ENCODE results near the gene IGF2BP3. TPM values are rescaled to one million over a fixed set of nuclear protein-coding genes. Genes with fewer than 3 reads are reported as not detected.
"Not testable (repeated sequence)": the region's sequence is repeated elsewhere in the genome, so short reads cannot be mapped to it uniquely, and the experiment has no call there.

IGF2BP3 gene
- total RNA-seq = 2.0 TPM

- intact Hi-C loops (cut with DNase I) = no loop called here
- ATAC-seq (no peak), DNase-seq (ENCODE audit: low spot score) (no peak)
Measured at GRCh38 chr7:23470330-23471105, at the start of gene IGF2BP3. Gene IGF2BP3, minus strand, starts transcription at chr7:23470491. Its CDS starts 381 bp downstream, at chr7:23470110.

- DNase-seq (ENCODE audit: low spot score) = no peak
- intact Hi-C loops (cut with DNase I) = no loop called here
- ATAC-seq = no peak
Measured at GRCh38 chr7:23514755-23515154, 44.5 kb upstream of the IGF2BP3 start.

- DNase-seq (ENCODE audit: low spot score); ATAC-seq; intact Hi-C loops (cut with DNase I): not testable (repeated sequence)
Measured at GRCh38 chr7:23513746-23514145, 43.5 kb upstream of the IGF2BP3 start.

GRCh38 chr7:23494009-23494408 lies 23.7 kb upstream of the IGF2BP3 start:
- DNase-seq (ENCODE audit: low spot score) = no peak
- intact Hi-C loops (cut with DNase I) = no loop called here
- ATAC-seq = no peak

GRCh38 chr7:23491502-23491901 lies 21.2 kb upstream of the IGF2BP3 start:
- DNase-seq (ENCODE audit: low spot score) = no peak
- no peak for ATAC-seq
- intact Hi-C loops (cut with DNase I) = no loop called here

GRCh38 chr7:23490357-23491135 lies 20.3 kb upstream of the IGF2BP3 start:
- peak; percentile 89 for ATAC-seq
- DNase-seq (ENCODE audit: low spot score) = peak; percentile 69
- intact Hi-C loops (cut with DNase I) = no loop called here

- intact Hi-C loops (cut with DNase I); ATAC-seq; DNase-seq (ENCODE audit: low spot score): not testable (repeated sequence)
Measured at GRCh38 chr7:23488714-23489113, 18.4 kb upstream of the IGF2BP3 start.

GRCh38 chr7:23487670-23488069 lies 17.4 kb upstream of the IGF2BP3 start:
- ATAC-seq = no peak
- intact Hi-C loops (cut with DNase I) = no loop called here

GRCh38 chr7:23486002-23486773 lies 15.9 kb upstream of the IGF2BP3 start:
- intact Hi-C loops (cut with DNase I) = no loop called here
- no peak for ATAC-seq

More at GRCh38 chr7:23487670-23488069, 17.4 kb upstream of the IGF2BP3 start:
- no peak for DNase-seq (ENCODE audit: low spot score)

GRCh38 chr7:23482686-23483085 lies 12.4 kb upstream of the IGF2BP3 start:
- intact Hi-C loops (cut with DNase I) = no loop called here
- DNase-seq (ENCODE audit: low spot score) (no peak), ATAC-seq (no peak)

More at GRCh38 chr7:23486002-23486773, 15.9 kb upstream of the IGF2BP3 start:
- DNase-seq (ENCODE audit: low spot score) = no peak

GRCh38 chr7:23477962-23478866 lies 7.9 kb upstream of the IGF2BP3 start:
- intact Hi-C loops (cut with DNase I) = no loop called here
- DNase-seq (ENCODE audit: low spot score) = no peak
- ATAC-seq = no peak

- ATAC-seq = no peak
- DNase-seq (ENCODE audit: low spot score) = no peak
- intact Hi-C loops (cut with DNase I) = no loop called here
Measured at GRCh38 chr7:23477157-23477499, 6.8 kb upstream of the IGF2BP3 start.

- intact Hi-C loops (cut with DNase I) = no loop called here
- ATAC-seq (no peak), DNase-seq (ENCODE audit: low spot score) (no peak)
Measured at GRCh38 chr7:23476286-23477156, 6.2 kb upstream of the IGF2BP3 start.

- ATAC-seq = no peak
- intact Hi-C loops (cut with DNase I) = no loop called here
- DNase-seq (ENCODE audit: low spot score) = no peak
Measured at GRCh38 chr7:23475576-23475839, 5.2 kb upstream of the IGF2BP3 start.

GRCh38 chr7:23474829-23475575 lies 4.7 kb upstream of the IGF2BP3 start:
- no peak for DNase-seq (ENCODE audit: low spot score)
- intact Hi-C loops (cut with DNase I) = no loop called here
- no peak for ATAC-seq

- DNase-seq (ENCODE audit: low spot score) (peak; percentile 80), ATAC-seq (peak; percentile 87)
- intact Hi-C loops (cut with DNase I) = no loop called here
Measured at GRCh38 chr7:23474094-23474828, 4.0 kb upstream of the IGF2BP3 start.

- DNase-seq (ENCODE audit: low spot score) (no peak), ATAC-seq (no peak)
- intact Hi-C loops (cut with DNase I) = no loop called here
Measured at GRCh38 chr7:23473844-23474093, 3.5 kb upstream of the IGF2BP3 start.
